ENCODE results near the gene MSANTD1. TPM values are rescaled to one million over a fixed set of nuclear protein-coding genes. Genes with fewer than 3 reads are reported as not detected.
"Not testable (repeated sequence)": the region's sequence is repeated elsewhere in the genome, so short reads cannot be mapped to it uniquely, and the experiment has no call there.

Gene MSANTD1
- total and polyA plus RNA-seq, 4 donors = 0.05 to 1.2 (median 0.23) TPM; not detected in 1

DNA sequence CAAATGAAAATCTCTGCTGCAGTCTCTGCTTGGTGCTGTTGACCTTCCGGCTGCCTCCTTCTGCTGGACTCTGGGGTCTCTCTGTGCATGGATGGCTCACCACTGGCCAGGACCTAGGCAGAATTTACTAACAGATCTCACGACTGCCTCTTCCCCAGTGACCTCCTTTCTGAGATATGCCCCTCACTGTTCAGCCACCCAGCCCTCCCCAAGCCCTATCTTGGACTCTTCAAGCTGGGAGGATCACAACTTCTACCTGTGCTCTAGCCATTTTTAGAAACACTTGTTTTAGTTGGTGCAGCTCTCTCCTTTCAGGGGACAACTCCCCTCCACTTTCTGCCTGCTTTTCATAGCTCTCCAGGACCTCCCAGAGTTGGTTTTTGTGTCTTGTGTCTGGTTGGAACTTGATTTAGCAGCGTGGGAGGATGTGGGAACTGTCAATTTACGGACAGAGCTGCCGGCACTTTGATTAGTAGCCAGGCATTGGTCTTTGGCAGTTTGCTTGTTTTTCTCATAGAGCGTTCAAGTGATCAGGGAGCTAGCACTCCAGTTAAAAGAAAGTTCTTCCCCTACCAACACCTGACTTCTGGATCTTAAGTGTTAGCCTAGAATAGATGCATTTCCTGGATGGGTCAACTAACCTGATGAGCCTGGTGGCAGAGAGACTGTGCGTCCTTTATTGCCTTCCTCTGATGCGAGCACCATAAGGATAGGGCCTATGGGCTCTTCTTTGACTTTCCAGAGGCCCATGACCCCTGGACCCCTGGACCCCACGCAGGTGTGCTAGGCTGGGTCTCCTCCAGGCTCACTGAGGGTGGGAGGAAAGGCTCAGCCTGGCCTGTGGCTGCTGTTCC lies 50.4 kb downstream of the MSANTD1 start:
- WGBS = 80% methylated on average over 9 of the region's 9 CpGs
- DNase-seq (ENCODE audit: low spot score) = no peak
- Histone ChIP-seq H3K9ac (ENCODE audit: low read depth in 1 of 2, low read length in 2 of 2) (no peak overlapping the region), H3K27ac (ENCODE audit: low read depth in 1 of 2, low read length in 2 of 2) (no peak overlapping the region), H3K27me3 (ENCODE audit: control insufficient read depth in 4 of 4, insufficient read depth in 4 of 4, low read length in 3 of 4) (no peaks in the 10 kb centered on the region), H3K4me1 (ENCODE audit: control insufficient read depth in 4 of 4, insufficient read depth in 4 of 4, low read length in 3 of 4) (peaks cover 0 to 5% (median 3%) of the 10 kb centered on the region in 4 donors), H3K9me3 (ENCODE audit: control insufficient read depth in 4 of 4, low read length in 3 of 4) (no peaks in the 10 kb centered on the region), H3K36me3 (ENCODE audit: control insufficient read depth in 4 of 4, insufficient read depth in 3 of 4, low read depth in 1 of 4, low read length in 3 of 4) (no peaks in the 10 kb centered on the region), H3K4me3 (ENCODE audit: low read depth in 1 of 3, low read length in 3 of 3) (no peak overlapping the region)
- TF ChIP-seq HNF4G (IDR thresholded peaks at IDR 0.05) (no peak), YY1 (IDR thresholded peaks at IDR 0.05) (no peak), JUND (IDR thresholded peaks at IDR 0.05) (no peak), HNF4A (conservative IDR thresholded peaks at IDR 0.05) (no peak)

DNA sequence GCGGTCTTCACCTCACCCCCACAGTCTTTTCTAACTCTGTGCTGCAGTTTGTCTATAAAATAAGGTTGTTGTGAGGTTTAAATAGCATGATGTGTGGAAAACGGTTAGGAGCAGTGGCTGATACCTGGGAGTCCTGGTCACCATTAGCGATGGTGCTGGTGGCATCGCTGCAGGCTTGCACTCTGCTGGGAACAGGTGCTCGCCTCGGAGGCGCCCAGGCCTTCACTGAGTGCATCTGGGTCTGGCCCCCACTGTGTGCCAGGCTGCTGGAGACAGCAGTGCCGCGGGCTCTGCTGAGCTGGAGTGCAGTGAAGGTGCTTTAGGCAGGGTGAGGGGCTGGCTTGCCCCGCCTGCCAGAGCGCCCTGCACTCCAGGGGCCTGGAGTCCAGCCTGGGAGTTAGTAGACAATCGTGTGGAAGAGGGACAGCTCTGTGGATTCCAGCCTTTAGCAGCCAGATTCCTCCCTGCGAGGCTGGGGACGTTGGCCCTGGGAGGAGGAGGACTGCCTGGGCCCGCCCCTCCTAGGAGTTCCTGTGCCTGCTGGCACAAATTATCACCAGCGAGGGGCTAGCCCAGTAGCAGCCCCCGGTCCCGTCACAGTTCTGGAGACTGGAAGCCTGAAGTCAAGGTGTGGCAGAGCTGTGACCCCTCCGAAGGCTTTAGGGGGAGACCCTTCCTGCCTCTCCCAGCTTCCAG lies 51.2 kb downstream of the MSANTD1 start:
- TF ChIP-seq GABPA (IDR thresholded peaks at IDR 0.05 in 1 of 2, conservative IDR thresholded peaks at IDR 0.05 in 1 of 2) (no peak), RAD21 (IDR thresholded peaks at IDR 0.05) (no peak), HNF4A (conservative IDR thresholded peaks at IDR 0.05) (no peak), YY1 (IDR thresholded peaks at IDR 0.05) (no peak), RXRA (IDR thresholded peaks at IDR 0.05) (no peak), HNF4G (IDR thresholded peaks at IDR 0.05) (no peak), FOXA2 (IDR thresholded peaks at IDR 0.05) (no peak), NR2F2 (IDR thresholded peaks at IDR 0.05) (no peak), EGR1 (IDR thresholded peaks at IDR 0.05; ENCODE audit: low read depth in 2 of 2) (no peak), JUND (IDR thresholded peaks at IDR 0.05) (no peak), SP1 (IDR thresholded peaks at IDR 0.05) (no peak), TAF1 (conservative IDR thresholded peaks at IDR 0.05) (no peak), FOXA1 (IDR thresholded peaks at IDR 0.05) (no peak)
- TF ChIP-seq, protein P1, sequence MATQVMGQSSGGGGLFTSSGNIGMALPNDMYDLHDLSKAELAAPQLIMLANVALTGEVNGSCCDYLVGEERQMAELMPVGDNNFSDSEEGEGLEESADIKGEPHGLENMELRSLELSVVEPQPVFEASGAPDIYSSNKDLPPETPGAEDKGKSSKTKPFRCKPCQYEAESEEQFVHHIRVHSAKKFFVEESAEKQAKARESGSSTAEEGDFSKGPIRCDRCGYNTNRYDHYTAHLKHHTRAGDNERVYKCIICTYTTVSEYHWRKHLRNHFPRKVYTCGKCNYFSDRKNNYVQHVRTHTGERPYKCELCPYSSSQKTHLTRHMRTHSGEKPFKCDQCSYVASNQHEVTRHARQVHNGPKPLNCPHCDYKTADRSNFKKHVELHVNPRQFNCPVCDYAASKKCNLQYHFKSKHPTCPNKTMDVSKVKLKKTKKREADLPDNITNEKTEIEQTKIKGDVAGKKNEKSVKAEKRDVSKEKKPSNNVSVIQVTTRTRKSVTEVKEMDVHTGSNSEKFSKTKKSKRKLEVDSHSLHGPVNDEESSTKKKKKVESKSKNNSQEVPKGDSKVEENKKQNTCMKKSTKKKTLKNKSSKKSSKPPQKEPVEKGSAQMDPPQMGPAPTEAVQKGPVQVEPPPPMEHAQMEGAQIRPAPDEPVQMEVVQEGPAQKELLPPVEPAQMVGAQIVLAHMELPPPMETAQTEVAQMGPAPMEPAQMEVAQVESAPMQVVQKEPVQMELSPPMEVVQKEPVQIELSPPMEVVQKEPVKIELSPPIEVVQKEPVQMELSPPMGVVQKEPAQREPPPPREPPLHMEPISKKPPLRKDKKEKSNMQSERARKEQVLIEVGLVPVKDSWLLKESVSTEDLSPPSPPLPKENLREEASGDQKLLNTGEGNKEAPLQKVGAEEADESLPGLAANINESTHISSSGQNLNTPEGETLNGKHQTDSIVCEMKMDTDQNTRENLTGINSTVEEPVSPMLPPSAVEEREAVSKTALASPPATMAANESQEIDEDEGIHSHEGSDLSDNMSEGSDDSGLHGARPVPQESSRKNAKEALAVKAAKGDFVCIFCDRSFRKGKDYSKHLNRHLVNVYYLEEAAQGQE (IDR thresholded peaks at IDR 0.05) = no peak
- TF ChIP-seq, protein P2, sequence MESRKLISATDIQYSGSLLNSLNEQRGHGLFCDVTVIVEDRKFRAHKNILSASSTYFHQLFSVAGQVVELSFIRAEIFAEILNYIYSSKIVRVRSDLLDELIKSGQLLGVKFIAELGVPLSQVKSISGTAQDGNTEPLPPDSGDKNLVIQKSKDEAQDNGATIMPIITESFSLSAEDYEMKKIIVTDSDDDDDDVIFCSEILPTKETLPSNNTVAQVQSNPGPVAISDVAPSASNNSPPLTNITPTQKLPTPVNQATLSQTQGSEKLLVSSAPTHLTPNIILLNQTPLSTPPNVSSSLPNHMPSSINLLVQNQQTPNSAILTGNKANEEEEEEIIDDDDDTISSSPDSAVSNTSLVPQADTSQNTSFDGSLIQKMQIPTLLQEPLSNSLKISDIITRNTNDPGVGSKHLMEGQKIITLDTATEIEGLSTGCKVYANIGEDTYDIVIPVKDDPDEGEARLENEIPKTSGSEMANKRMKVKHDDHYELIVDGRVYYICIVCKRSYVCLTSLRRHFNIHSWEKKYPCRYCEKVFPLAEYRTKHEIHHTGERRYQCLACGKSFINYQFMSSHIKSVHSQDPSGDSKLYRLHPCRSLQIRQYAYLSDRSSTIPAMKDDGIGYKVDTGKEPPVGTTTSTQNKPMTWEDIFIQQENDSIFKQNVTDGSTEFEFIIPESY (IDR thresholded peaks at IDR 0.05) = no peak
- TF ChIP-seq, protein P3, sequence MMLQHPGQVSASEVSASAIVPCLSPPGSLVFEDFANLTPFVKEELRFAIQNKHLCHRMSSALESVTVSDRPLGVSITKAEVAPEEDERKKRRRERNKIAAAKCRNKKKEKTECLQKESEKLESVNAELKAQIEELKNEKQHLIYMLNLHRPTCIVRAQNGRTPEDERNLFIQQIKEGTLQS (IDR thresholded peaks at IDR 0.05) = no peak
- TF ChIP-seq, protein P4, sequence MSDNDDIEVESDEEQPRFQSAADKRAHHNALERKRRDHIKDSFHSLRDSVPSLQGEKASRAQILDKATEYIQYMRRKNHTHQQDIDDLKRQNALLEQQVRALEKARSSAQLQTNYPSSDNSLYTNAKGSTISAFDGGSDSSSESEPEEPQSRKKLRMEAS (IDR thresholded peaks at IDR 0.05) = no peak
- TF ChIP-seq, protein P5, sequence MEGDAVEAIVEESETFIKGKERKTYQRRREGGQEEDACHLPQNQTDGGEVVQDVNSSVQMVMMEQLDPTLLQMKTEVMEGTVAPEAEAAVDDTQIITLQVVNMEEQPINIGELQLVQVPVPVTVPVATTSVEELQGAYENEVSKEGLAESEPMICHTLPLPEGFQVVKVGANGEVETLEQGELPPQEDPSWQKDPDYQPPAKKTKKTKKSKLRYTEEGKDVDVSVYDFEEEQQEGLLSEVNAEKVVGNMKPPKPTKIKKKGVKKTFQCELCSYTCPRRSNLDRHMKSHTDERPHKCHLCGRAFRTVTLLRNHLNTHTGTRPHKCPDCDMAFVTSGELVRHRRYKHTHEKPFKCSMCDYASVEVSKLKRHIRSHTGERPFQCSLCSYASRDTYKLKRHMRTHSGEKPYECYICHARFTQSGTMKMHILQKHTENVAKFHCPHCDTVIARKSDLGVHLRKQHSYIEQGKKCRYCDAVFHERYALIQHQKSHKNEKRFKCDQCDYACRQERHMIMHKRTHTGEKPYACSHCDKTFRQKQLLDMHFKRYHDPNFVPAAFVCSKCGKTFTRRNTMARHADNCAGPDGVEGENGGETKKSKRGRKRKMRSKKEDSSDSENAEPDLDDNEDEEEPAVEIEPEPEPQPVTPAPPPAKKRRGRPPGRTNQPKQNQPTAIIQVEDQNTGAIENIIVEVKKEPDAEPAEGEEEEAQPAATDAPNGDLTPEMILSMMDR (IDR thresholded peaks at IDR 0.05; ENCODE audit: low read depth, low read length, missing input control) = no peak
- Histone ChIP-seq H3K9me3 (ENCODE audit: control insufficient read depth in 4 of 4, low read length in 3 of 4) (no peaks in the 10 kb centered on the region), H3K36me3 (ENCODE audit: control insufficient read depth in 4 of 4, insufficient read depth in 3 of 4, low read depth in 1 of 4, low read length in 3 of 4) (no peaks in the 10 kb centered on the region), H3K9ac (ENCODE audit: low read depth in 1 of 2, low read length in 2 of 2) (no peak overlapping the region), H3K27ac (ENCODE audit: low read depth in 1 of 2, low read length in 2 of 2) (no peak overlapping the region), H3K4me3 (ENCODE audit: low read depth in 1 of 3, low read length in 3 of 3) (no peak overlapping the region), H3K27me3 (ENCODE audit: control insufficient read depth in 4 of 4, insufficient read depth in 4 of 4, low read length in 3 of 4) (no peaks in the 10 kb centered on the region), H3K4me1 (ENCODE audit: control insufficient read depth in 4 of 4, insufficient read depth in 4 of 4, low read length in 3 of 4) (peaks cover 0 to 5% (median 2%) of the 10 kb centered on the region in 4 donors)
- WGBS = 92% methylated on average over 19 of the region's 19 CpGs
- DNase-seq (ENCODE audit: low spot score) = no peak

DNA sequence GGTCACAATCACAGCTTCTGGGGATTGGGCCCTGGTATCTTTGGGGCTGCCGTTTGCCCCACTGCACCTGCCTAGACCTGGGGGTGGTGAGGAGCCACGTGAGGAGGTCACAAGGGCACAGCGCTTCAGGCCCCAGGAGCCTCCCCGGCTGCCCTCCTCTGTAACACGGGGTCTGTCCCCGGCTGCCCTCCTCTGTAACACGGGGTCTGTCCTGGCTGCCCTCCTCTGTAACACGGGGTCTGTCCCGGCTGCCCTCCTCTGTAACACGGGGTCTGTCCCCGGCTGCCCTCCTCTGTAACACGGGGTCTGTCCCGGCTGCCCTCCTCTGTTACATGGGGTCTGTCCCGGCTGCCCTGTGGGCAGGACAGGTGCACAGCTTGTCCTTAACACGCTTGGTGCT lies 51.9 kb downstream of the MSANTD1 start:
- H3K4me3 ChIP-seq (ENCODE audit: low read depth in 1 of 3, low read length in 3 of 3); H3K9me3 ChIP-seq (ENCODE audit: control insufficient read depth in 4 of 4, low read length in 3 of 4); H3K27me3 ChIP-seq (ENCODE audit: control insufficient read depth in 4 of 4, insufficient read depth in 4 of 4, low read length in 3 of 4); H3K36me3 ChIP-seq (ENCODE audit: control insufficient read depth in 4 of 4, insufficient read depth in 3 of 4, low read depth in 1 of 4, low read length in 3 of 4); H3K27ac ChIP-seq (ENCODE audit: low read depth in 1 of 2, low read length in 2 of 2); H3K4me1 ChIP-seq (ENCODE audit: control insufficient read depth in 4 of 4, insufficient read depth in 4 of 4, low read length in 3 of 4); DNase-seq (ENCODE audit: low spot score); H3K9ac ChIP-seq (ENCODE audit: low read depth in 1 of 2, low read length in 2 of 2): not testable (repeated sequence)
- 92% methylated on average over 15 of the region's 15 CpGs for WGBS
